BLaER1 treated with 17β-estradiol and CSF1 and Interleukin-3, amounts not matched to agents 10 nM and 100 nM (cell line): ENCODE measurements around the gene PFKP.
A peak's percentile ranks its signal among the peaks of the same experiment; 100 is the strongest.

ENCODE experiments used
- H3K27ac ChIP-seq, 11 experiments: shearing (Covaris generic); formaldehyde crosslinking; 2 replicates each; pipeline ENCODE4 v1.8.1; 2022
- H3K27me3 ChIP-seq, 11 experiments: shearing (Covaris generic); formaldehyde crosslinking; 2 replicates each; pipeline ENCODE4 v1.8.1; 2022
- H3K36me3 ChIP-seq, 11 experiments: shearing (Covaris generic); formaldehyde crosslinking; 2 replicates each; pipeline ENCODE4 v1.8.1; 2022
- H3K4me1 ChIP-seq, 10 experiments: shearing (Covaris generic); formaldehyde crosslinking; 2 replicates each; pipeline ENCODE4 v1.8.1; 2022
- H3K4me2 ChIP-seq, 11 experiments: shearing (Covaris generic); formaldehyde crosslinking; 2 replicates each; pipeline ENCODE4 v1.8.1; 2022
- H3K4me3 ChIP-seq, 10 experiments: shearing (Covaris generic); formaldehyde crosslinking; 2 replicates each; pipeline ENCODE4 v1.8.1; 2022
- H3K9ac ChIP-seq, 11 experiments: shearing (Covaris generic); formaldehyde crosslinking; 2 replicates each; pipeline ENCODE4 v1.8.1; 2022
- H3K9me3 ChIP-seq, 11 experiments: shearing (Covaris generic); formaldehyde crosslinking; replicated peaks in 1 of 11; 2 replicates each; pipeline ENCODE4 v1.8.1; 2022
- H4K20me1 ChIP-seq, 11 experiments: shearing (Covaris generic); formaldehyde crosslinking; 2 replicates each; pipeline ENCODE4 v1.8.1; 2022
- Cebpa-rat ChIP-seq, 11 experiments: shearing (Covaris generic); IDR thresholded peaks; 2 replicates each; pipeline ENCODE4 v1.8.1; 2022

Gene PFKP

DNA sequence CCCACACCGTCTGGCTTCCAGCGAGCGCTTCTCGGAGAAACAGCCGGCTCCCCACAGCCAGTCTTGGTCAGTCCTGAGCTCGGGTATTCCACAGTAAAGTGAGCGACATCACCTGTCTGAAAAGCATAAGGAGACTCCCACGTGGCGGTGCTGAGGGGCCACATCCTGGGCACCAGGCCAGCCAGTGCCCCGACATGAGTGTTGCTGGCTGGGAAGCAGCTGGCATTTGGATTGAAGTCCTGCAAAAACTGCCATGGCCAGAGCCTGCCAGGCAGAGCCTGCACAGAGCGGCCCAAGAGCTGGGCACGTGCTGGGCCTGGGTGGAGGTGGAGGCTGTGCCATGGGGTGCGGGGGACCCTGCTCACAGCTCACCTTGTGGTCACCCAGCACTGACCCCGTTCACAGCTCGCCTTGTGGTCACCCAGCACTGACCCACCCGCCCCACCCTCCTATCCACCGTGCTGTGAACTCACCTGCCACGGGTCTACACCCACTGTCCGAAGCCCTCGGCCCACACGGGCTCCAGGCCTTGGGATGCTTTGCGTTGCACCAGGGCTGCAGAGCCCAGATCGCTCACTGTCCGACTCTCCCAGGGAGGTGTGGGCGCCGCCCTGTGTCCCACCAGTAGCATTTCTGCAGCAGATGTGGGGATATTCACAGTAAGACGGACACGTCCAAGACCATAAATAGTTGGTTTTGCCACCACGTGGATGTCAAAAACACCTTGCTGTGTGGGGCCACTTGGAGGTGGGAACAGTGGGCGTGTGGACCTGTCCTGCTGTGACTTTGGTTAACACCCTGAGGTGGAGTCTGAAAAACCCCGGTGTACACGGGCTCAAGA lies 56.4 kb downstream of the PFKP start:
- TF ChIP-seq Cebpa-rat (IDR thresholded peaks at IDR 0.05) = no peak
- H3K4me1 ChIP-seq = peaks cover 28 to 40% (median 35%) of the 10 kb centered on the region in 10 experiments
- H3K4me2 ChIP-seq = no peak overlapping the region
- no peak overlapping the region for H3K4me3 ChIP-seq
- peaks cover 8 to 91% (median 75%) of the 10 kb centered on the region in 11 experiments; a peak in 20 of 22 replicates for H4K20me1 ChIP-seq
- H3K9me3 ChIP-seq = peaks cover 0 to 8% (median 0%) of the 10 kb centered on the region in 11 experiments; a peak in 1 of 22 replicates
- no peak overlapping the region for H3K27ac ChIP-seq
- no peaks in the 10 kb centered on the region for H3K27me3 ChIP-seq
- peaks cover 79 to 100% (median 87%) of the 10 kb centered on the region in 11 experiments for H3K36me3 ChIP-seq
- no peak overlapping the region for H3K9ac ChIP-seq

DNA sequence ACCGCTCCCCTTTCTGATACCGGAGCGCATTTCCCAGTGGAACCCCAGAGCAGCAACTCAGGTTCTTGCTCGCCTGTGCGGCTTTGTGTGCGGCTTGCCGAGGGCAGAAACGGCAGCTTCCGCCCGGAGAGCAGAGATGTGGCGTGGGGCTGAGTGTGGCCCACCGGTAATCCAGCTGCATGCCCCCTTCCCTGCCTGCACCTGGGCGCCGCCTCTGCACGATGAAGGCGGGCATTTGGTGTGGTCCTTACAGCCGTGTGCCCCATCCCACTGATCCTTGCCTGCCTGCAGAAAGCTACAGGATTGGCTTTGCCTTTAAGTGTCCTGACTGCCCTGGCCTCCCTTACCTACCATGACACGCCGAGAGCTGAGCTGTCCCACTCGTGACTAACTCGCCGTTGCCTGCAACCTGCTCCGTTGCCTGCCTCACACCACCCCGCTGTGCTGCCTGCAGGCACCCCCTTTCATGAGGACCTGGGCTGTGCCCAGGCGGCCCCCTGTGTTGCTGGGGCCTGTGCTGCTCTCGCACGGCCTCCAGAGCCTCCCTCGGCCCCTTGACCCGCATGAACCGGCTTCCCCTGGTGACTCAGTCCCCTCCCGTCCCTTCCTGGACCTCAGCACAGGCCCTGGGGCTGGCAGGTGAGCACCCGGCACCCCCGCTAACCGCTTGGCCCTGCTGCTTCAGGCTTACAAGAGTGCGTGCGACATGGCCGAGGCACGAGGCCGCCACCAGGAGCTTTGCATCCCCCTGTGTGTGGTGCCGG lies 57.2 kb downstream of the PFKP start:
- Histone ChIP-seq H3K36me3 (peaks cover 83 to 100% (median 87%) of the 10 kb centered on the region in 11 experiments), H3K4me1 (peaks cover 28 to 40% (median 35%) of the 10 kb centered on the region in 10 experiments), H3K9ac (no peak overlapping the region), H3K27ac (no peak overlapping the region; a peak in 1 of 22 replicates), H3K4me2 (peak overlapping the region in 10 of 11 experiments; percentile 60 to 96 (median 84); a peak in 14 of 22 replicates), H4K20me1 (peaks cover 8 to 95% (median 82%) of the 10 kb centered on the region in 11 experiments; a peak in 20 of 22 replicates), H3K9me3 (peaks cover 0 to 8% (median 0%) of the 10 kb centered on the region in 11 experiments; a peak in 1 of 22 replicates), H3K4me3 (no peak overlapping the region), H3K27me3 (no peaks in the 10 kb centered on the region)
- TF ChIP-seq Cebpa-rat (IDR thresholded peaks at IDR 0.05) = no peak

DNA sequence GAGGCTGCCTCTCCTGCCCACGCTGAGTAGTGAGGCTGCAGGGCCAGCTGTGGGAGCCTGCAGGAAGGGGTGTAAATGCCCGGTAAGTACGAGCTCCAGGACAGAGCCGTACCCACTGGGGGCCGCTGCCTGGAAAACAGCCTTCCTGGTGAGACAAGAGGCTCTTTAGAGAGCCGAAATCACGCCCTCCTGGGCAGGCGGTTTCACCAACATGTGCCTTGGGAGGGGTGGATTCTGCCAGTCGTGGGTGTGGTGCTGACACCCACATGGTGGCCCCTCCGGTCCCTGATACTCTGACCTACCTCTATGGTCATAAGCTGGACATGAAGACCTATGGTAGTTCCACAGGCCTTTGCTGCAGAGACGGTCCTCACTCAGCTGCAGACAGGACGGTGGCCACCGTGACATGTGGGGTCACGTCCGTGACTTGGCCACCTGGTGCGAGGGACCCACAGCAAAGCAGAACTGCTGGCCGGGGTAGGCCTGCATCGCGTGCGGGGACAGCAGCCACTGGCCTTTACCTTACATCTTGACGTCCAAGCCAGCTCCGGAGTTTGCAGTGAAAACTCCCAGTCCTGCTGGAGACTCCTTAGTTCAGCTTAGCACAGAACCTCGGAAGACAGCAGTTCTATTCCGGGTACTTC lies 58.3 kb downstream of the PFKP start:
- H3K4me2 ChIP-seq = peak overlapping the region; percentile 60 to 96 (median 82)
- H3K4me3 ChIP-seq = no peak overlapping the region
- peaks cover 83 to 100% (median 87%) of the 10 kb centered on the region in 11 experiments for H3K36me3 ChIP-seq
- H3K27ac ChIP-seq = peak overlapping the region in 7 of 11 experiments; percentile 8 to 60 (median 55); a peak in 7 of 22 replicates
- H4K20me1 ChIP-seq = peaks cover 8 to 96% (median 83%) of the 10 kb centered on the region in 11 experiments; a peak in 20 of 22 replicates
- H3K27me3 ChIP-seq = no peaks in the 10 kb centered on the region
- TF ChIP-seq Cebpa-rat (IDR thresholded peaks at IDR 0.05) = no peak
- peak overlapping the region in 8 of 11 experiments; percentile 19 to 72 (median 42); a peak in 10 of 22 replicates for H3K9ac ChIP-seq
- H3K4me1 ChIP-seq = peaks cover 28 to 47% (median 35%) of the 10 kb centered on the region in 10 experiments
- peaks cover 0 to 8% (median 0%) of the 10 kb centered on the region in 11 experiments; a peak in 1 of 22 replicates for H3K9me3 ChIP-seq

GRCh38 chr10:3126249-3126648 lies 58.9 kb downstream of the PFKP start:
- peaks cover 28 to 47% (median 35%) of the 10 kb centered on the region in 10 experiments for H3K4me1 ChIP-seq
- H3K27me3 ChIP-seq = no peaks in the 10 kb centered on the region
- TF ChIP-seq Cebpa-rat (IDR thresholded peaks at IDR 0.05) = no peak
- H3K9ac ChIP-seq = peak overlapping the region in 9 of 11 experiments; percentile 10 to 72 (median 37); a peak in 13 of 22 replicates
- H3K4me3 ChIP-seq = peak overlapping the region in 5 of 10 experiments; percentile 4 to 24 (median 11); a peak in 4 of 20 replicates
- H3K9me3 ChIP-seq = peaks cover 0 to 8% (median 0%) of the 10 kb centered on the region in 11 experiments; a peak in 1 of 22 replicates
- H3K27ac ChIP-seq = peak overlapping the region in 7 of 11 experiments; percentile 8 to 60 (median 55); a peak in 10 of 22 replicates
- peaks cover 82 to 100% (median 87%) of the 10 kb centered on the region in 11 experiments for H3K36me3 ChIP-seq
- H4K20me1 ChIP-seq = peaks cover 8 to 95% (median 83%) of the 10 kb centered on the region in 11 experiments; a peak in 20 of 22 replicates
- H3K4me2 ChIP-seq = peak overlapping the region; percentile 60 to 96 (median 82)

DNA sequence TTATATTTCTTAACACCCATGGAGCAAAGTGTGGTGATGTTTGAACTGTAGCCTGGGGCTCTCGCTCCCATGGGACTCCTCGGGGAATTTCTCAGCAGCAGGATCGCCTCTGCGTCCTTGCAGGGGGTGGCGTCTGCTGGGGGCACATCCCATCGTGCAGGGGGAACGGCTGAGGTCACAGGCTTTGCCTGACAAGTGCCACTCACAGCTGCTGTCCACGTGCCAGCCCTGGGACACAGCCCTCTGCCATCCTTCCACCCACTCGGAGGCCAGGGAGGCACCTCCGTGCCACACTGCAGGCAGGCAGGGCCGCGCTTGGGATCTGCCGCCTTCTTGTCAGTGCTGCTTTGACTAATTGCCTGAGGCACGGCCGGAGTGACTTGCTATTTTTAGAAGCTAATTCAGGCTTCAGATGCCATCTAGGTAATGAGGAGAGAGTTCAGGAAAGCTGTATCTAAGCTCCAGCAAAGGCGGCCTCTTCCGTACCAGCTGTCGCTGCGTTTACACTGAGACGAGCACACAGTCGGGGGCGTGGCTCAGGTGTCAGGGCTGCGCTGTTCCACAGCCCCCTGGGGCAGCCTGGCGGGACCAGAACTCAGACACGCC lies 59.5 kb downstream of the PFKP start:
- no peak for TF ChIP-seq Cebpa-rat (IDR thresholded peaks at IDR 0.05)
- peak overlapping the region; percentile 60 to 96 (median 82) for H3K4me2 ChIP-seq
- peaks cover 8 to 95% (median 81%) of the 10 kb centered on the region in 11 experiments; a peak in 20 of 22 replicates for H4K20me1 ChIP-seq
- peaks cover 0 to 8% (median 0%) of the 10 kb centered on the region in 11 experiments; a peak in 1 of 22 replicates for H3K9me3 ChIP-seq
- no peaks in the 10 kb centered on the region for H3K27me3 ChIP-seq
- H3K9ac ChIP-seq = peak overlapping the region in 10 of 11 experiments; percentile 10 to 72 (median 30); a peak in 13 of 22 replicates
- peak overlapping the region in 3 of 10 experiments; percentile 4 to 24 (median 22); a peak in 5 of 20 replicates for H3K4me3 ChIP-seq
- peaks cover 83 to 100% (median 87%) of the 10 kb centered on the region in 11 experiments for H3K36me3 ChIP-seq
- peak overlapping the region in 5 of 11 experiments; percentile 8 to 60 (median 56); a peak in 9 of 22 replicates for H3K27ac ChIP-seq
- H3K4me1 ChIP-seq = peaks cover 28 to 47% (median 35%) of the 10 kb centered on the region in 10 experiments

DNA sequence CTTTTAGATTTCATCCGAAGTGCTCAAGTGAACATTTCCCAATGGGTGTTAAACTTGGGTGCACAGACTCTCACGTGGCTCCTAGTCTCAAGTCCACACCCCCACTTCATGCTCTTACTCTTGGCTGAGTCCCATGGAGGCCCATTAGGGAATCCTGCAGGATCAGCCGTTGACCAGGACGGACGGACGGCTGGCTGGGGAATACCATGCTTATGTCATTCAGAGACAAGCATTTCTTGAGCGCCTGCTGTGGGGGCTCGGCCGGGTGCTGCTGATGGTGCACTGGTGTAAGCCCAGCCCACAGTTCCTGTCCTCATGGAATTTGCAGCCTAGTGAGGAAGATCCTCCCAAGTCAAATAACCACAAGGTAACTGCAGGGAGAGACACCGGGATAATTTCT lies 60.6 kb downstream of the PFKP start:
- Histone ChIP-seq H3K4me2 (peak overlapping the region in 3 of 11 experiments; percentile 82 to 96 (median 92); a peak in 7 of 22 replicates), H3K27me3 (no peaks in the 10 kb centered on the region), H3K4me1 (peaks cover 28 to 41% (median 35%) of the 10 kb centered on the region in 10 experiments), H3K36me3 (peaks cover 83 to 100% (median 87%) of the 10 kb centered on the region in 11 experiments), H3K9me3 (peaks cover 0 to 8% (median 0%) of the 10 kb centered on the region in 11 experiments; a peak in 1 of 22 replicates), H3K27ac (no peak overlapping the region), H3K9ac (no peak overlapping the region), H3K4me3 (no peak overlapping the region), H4K20me1 (peaks cover 8 to 95% (median 81%) of the 10 kb centered on the region in 11 experiments; a peak in 20 of 22 replicates)
- no peak for TF ChIP-seq Cebpa-rat (IDR thresholded peaks at IDR 0.05)

GRCh38 chr10:3128379-3129130 lies 61.2 kb downstream of the PFKP start:
- peaks cover 83 to 100% (median 87%) of the 10 kb centered on the region in 11 experiments for H3K36me3 ChIP-seq
- no peaks in the 10 kb centered on the region for H3K27me3 ChIP-seq
- no peak for TF ChIP-seq Cebpa-rat (IDR thresholded peaks at IDR 0.05)
- H4K20me1 ChIP-seq = peaks cover 8 to 95% (median 74%) of the 10 kb centered on the region in 11 experiments; a peak in 20 of 22 replicates
- no peak overlapping the region for H3K9ac ChIP-seq
- no peak overlapping the region for H3K4me2 ChIP-seq
- H3K9me3 ChIP-seq = peaks cover 0 to 8% (median 0%) of the 10 kb centered on the region in 11 experiments; a peak in 1 of 22 replicates
- peaks cover 28 to 41% (median 35%) of the 10 kb centered on the region in 10 experiments for H3K4me1 ChIP-seq
- no peak overlapping the region for H3K27ac ChIP-seq
- no peak overlapping the region for H3K4me3 ChIP-seq
